Inflammatory macrophage (primary cell): Measurements from ENCODE around the gene OSBPL2.
A peak's percentile ranks its signal among the peaks of the same experiment; 100 is the strongest.

Experiments used
- DNase-seq, 2 donors: peaks; one replicate each; pipeline ENCODE4 v3.0.0-alpha.2; 2020 to 2022

Gene OSBPL2

GRCh38 chr20:62287129-62287528, 48.8 kb downstream of the OSBPL2 start:
- no peak for DNase-seq

- DNase-seq, result no peak
These were observed 49.6 kb downstream of the OSBPL2 start for GRCh38 chr20:62287759-62288534.

GRCh38 chr20:62288535-62289105, 50.3 kb downstream of the OSBPL2 start:
- DNase-seq, result no peak

- no peak for DNase-seq
These were observed 50.8 kb downstream of the OSBPL2 start for GRCh38 chr20:62289131-62289530.

- DNase-seq, result no peak
These were observed 51.6 kb downstream of the OSBPL2 start for GRCh38 chr20:62289898-62290297.

GRCh38 chr20:62291251-62292066, 53.1 kb downstream of the OSBPL2 start:
- no peak for DNase-seq

- DNase-seq, result no peak
These were observed 53.8 kb downstream of the OSBPL2 start for GRCh38 chr20:62292108-62292507.

GRCh38 chr20:62293111-62293784, 54.9 kb downstream of the OSBPL2 start:
- no peak for DNase-seq

GRCh38 chr20:62293946-62294345, 55.6 kb downstream of the OSBPL2 start:
- DNase-seq, result no peak

- DNase-seq, result no peak
These were observed 56.2 kb downstream of the OSBPL2 start for GRCh38 chr20:62294516-62294915.

- DNase-seq, result no peak
These were observed 58.6 kb downstream of the OSBPL2 start for GRCh38 chr20:62296724-62297448.

- DNase-seq, result no peak
These were observed 59.3 kb downstream of the OSBPL2 start for GRCh38 chr20:62297449-62298227.

- DNase-seq, result no peak
These were observed 60.4 kb downstream of the OSBPL2 start for GRCh38 chr20:62298577-62299249.

- DNase-seq, result no peak
These were observed 61.4 kb downstream of the OSBPL2 start for GRCh38 chr20:62299666-62300236.

GRCh38 chr20:62300319-62300718, 62.0 kb downstream of the OSBPL2 start:
- DNase-seq, result no peak

- DNase-seq, result no peak
These were observed 62.9 kb downstream of the OSBPL2 start for GRCh38 chr20:62301111-62301668.

- peak; percentile 97 to 98 for DNase-seq
These were observed 63.5 kb downstream of the OSBPL2 start for GRCh38 chr20:62301773-62302340.

GRCh38 chr20:62302341-62303061, 64.2 kb downstream of the OSBPL2 start, which contains the start of gene ADRM1:
Gene ADRM1, plus strand, starts transcription at chr20:62302997. Its CDS starts 572 bp downstream, at chr20:62303569.
- DNase-seq, result peak; percentile 98 to 99

- no peak for DNase-seq
These were observed 64.7 kb downstream of the OSBPL2 start for GRCh38 chr20:62303062-62303339.
